Omental fat pad (tissue), 4 donors: ENCODE results near the gene CENPC. TPM values are rescaled to one million over a fixed set of nuclear protein-coding genes. Genes with fewer than 3 reads are reported as not detected.

ENCODE experiments used
- ATAC-seq: fragments of 150-250 bp; one replicate; pipeline ENCODE4 v1.9.1; 2016; ENCODE audit warnings: mild to moderate bottlenecking, moderate library complexity; ENCODE audit not compliant: low FRiP score
- DNase-seq: peaks from one replicate; pipeline ENCODE4 v3.0.0-alpha.2; 2019; ENCODE audit warnings: low spot score
- total RNA-seq, 4 donors: library from RNA; depleted of rRNA; stranded (reverse); fragments of >200 nt; gene quantifications; one replicate each; pipeline ENCODE4 v1.1.0, GENCODE V29; 2016
- TF ChIP-seq, protein P1 (sequence below), 3 donors: fragments of 450-650 bp; IDR thresholded peaks; one replicate each; pipeline ENCODE4 v1.5.1; 2016 to 2017; ENCODE audit warnings: antibody characterized with exemption in 3 of 3, mild to moderate bottlenecking in 3 of 3, moderate library complexity in 2 of 3

Gene CENPC
- total RNA-seq, 4 donors from 2014 or later: 18.4 to 40.2 (median 20.5) TPM

DNA sequence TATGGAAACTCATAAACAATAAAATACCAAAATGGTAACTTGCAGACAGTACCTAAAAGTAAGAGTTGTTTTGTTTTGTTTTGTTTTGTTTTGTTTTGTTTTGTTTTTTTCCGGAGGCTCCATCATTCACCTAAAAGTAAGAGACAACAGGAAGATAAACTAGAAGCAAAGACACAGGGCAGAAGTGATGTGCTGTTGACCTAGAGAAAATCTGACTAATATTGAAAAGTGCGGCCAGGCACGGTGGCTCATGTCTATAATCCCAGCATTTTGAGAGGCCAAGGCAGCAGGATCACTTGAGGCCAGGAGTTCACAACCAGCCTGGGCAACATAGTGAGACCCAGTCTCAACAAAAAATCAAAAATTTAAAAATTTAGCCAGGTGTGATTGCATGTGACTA, 5.6 kb upstream of the CENPC start:
- TF ChIP-seq, protein P1, sequence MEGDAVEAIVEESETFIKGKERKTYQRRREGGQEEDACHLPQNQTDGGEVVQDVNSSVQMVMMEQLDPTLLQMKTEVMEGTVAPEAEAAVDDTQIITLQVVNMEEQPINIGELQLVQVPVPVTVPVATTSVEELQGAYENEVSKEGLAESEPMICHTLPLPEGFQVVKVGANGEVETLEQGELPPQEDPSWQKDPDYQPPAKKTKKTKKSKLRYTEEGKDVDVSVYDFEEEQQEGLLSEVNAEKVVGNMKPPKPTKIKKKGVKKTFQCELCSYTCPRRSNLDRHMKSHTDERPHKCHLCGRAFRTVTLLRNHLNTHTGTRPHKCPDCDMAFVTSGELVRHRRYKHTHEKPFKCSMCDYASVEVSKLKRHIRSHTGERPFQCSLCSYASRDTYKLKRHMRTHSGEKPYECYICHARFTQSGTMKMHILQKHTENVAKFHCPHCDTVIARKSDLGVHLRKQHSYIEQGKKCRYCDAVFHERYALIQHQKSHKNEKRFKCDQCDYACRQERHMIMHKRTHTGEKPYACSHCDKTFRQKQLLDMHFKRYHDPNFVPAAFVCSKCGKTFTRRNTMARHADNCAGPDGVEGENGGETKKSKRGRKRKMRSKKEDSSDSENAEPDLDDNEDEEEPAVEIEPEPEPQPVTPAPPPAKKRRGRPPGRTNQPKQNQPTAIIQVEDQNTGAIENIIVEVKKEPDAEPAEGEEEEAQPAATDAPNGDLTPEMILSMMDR (IDR thresholded peaks at IDR 0.05): no peak
- ATAC-seq (no peak), DNase-seq (no peak)

DNA sequence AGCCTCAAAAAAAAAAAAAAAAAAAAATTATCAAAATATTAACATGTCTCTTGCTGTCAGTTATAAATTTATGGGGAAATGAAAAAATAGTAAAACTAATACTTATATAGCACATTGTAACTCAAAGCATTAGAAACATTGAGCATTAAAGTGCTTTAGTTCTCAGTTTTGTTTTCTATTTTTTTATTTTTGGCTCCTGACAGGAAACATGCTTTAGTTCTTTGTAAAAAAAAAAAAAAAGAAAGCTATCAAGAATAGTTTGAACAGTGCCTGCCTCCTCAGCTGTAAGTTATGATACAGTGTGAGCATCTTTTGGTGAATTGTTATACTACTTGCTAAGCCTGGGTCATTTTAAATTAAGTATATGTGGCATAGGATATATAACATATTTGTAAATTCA, 5.1 kb upstream of the CENPC start:
- ATAC-seq (no peak), DNase-seq (no peak)
- TF ChIP-seq, protein P1 (IDR thresholded peaks at IDR 0.05): no peak

DNA sequence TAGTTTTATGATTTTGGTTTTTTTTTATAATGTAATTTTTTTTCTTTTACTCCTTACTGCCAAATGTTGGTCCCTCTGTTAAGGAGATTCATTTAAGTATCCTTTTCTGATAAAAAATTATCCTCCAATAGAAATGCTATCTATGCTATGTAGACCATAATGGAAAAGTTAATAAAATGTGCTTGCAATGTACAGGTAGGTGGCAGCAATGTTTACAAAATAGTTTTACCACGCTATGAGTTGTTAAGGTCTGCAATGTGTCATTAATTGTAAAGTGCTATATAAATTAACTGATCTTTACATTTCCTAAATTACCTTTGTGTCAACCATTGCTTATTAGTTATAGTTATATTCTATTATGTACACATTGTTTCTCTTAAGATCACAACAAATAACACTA, 3.8 kb upstream of the CENPC start:
- DNase-seq: no peak
- TF ChIP-seq, protein P1 (IDR thresholded peaks at IDR 0.05): no peak
- no peak for ATAC-seq

DNA sequence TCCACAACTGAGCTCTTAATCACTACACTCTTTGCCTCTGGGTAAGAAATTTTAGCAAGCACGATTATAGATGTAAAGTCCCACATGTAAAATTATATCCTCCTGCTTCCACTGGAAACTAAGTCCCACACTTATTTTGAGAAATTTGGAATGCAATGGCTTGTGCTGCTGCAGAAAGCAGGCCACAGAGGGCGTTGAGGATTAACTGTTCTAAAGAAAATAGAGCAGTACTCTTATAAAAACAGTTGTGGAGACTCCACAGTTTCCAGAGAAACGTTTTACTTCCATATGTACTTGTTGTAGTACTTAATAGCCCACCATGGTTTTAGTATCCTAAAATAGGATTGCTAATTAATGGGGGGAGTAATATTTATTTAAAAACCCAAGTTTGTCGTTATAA, 1.7 kb upstream of the CENPC start:
- TF ChIP-seq, protein P1 (IDR thresholded peaks at IDR 0.05): no peak
- ATAC-seq: no peak
- DNase-seq: no peak

DNA sequence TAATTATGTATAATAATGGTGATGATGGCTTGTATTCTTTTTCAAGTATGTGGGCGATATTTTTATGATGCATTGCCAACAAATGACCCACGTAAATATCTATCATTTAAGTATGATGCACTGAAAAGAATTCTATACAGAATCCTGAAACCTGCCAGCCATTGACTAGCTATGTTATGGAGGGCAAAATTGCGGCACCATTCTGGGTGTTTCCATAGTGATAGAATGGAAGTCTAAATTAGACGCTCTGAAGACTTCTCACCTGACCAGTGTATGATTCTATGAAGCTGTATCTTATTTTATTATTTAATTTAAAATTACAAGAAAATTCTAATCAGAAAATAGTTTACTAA, 677 bp upstream of the CENPC start:
- DNase-seq (no peak), ATAC-seq (no peak)
- TF ChIP-seq, protein P1 (IDR thresholded peaks at IDR 0.05): no peak

DNA sequence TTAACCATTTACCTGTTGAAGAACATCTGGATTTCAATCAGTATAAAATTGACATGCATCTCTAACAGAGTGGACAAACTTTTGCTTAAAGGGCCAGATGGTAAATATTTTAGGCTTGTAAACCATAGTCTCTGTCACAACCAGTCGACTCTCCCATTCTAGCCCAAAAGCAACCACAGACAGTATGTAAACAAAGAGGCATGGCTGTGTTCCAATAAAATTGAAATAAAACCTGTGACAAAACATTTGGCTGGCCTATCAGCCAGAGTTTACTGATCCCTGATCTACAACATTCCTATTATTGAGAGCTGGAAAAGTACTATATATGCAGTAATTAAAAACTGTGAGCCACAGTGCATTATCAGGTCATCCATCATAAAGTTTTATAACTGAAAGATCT, 3.2 kb downstream of the CENPC start:
- TF ChIP-seq, protein P1 (IDR thresholded peaks at IDR 0.05): no peak
- ATAC-seq (no peak), DNase-seq (no peak)

DNA sequence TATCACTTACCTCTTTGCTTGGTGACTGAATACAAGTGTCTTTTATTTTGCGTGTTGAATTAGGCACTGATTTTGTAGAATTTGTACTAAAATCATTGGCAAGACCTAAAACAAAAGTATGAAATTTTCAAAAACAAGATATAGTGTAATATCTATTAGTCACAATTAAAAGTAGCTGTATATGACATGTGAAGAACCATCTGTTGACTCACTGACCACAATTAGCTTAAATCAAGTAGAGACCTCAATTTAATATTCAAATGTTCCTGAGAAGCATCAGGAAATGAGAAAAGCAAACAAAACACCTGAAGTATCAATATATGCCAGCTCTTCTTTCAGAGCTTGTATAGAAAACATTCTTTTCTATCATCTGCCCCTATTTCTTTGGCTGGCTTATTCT, 5.5 kb downstream of the CENPC start:
- DNase-seq: no peak
- TF ChIP-seq, protein P1 (IDR thresholded peaks at IDR 0.05): no peak
- ATAC-seq: no peak
